GM18499 (cell line): ENCODE results near the gene PLEKHG4.

Experiments
- ATAC-seq: cut with Tn5 transposase; IDR thresholded peaks from one replicate; pipeline ENCODE4 v1.9.1; 2021; ENCODE audit warnings: moderate number of reproducible peaks; ENCODE audit not compliant: insufficient read depth, unreplicated experiment

The PLEKHG4 gene

GRCh38 chr16:67259705-67260104, 19.6 kb upstream of the PLEKHG4 start:
- no peak for ATAC-seq

- no peak for ATAC-seq
These were observed 18.8 kb upstream of the PLEKHG4 start for GRCh38 chr16:67260426-67261063.

- ATAC-seq, result no peak
These were observed 16.1 kb upstream of the PLEKHG4 start for GRCh38 chr16:67263201-67263600.

- no peak for ATAC-seq
These were observed 15.1 kb upstream of the PLEKHG4 start for GRCh38 chr16:67264277-67264676.

- ATAC-seq, result no peak
These were observed 14.5 kb upstream of the PLEKHG4 start for GRCh38 chr16:67264866-67265265.

GRCh38 chr16:67265834-67266233, 13.5 kb upstream of the PLEKHG4 start:
- ATAC-seq, result no peak

GRCh38 chr16:67268136-67268579, 11.2 kb upstream of the PLEKHG4 start:
- no peak for ATAC-seq

GRCh38 chr16:67269766-67270165, 9.6 kb upstream of the PLEKHG4 start:
- ATAC-seq, result no peak

- no peak for ATAC-seq
These were observed 8.4 kb upstream of the PLEKHG4 start for GRCh38 chr16:67270931-67271338.

- ATAC-seq, result no peak
These were observed 7.9 kb upstream of the PLEKHG4 start for GRCh38 chr16:67271446-67271845.

- ATAC-seq, result no peak
These were observed 4.0 kb upstream of the PLEKHG4 start for GRCh38 chr16:67275321-67275720.

GRCh38 chr16:67277294-67277998, 1.9 kb upstream of the PLEKHG4 start:
- no peak for ATAC-seq

- no peak for ATAC-seq
These were observed 1.1 kb upstream of the PLEKHG4 start for GRCh38 chr16:67277999-67278772.

GRCh38 chr16:67278773-67279295, 498 bp upstream of the PLEKHG4 start:
- no peak for ATAC-seq

GRCh38 chr16:67280090-67281015, 1.0 kb downstream of the PLEKHG4 start:
- ATAC-seq, result no peak

- no peak for ATAC-seq
These were observed 2.5 kb downstream of the PLEKHG4 start for GRCh38 chr16:67281536-67282446.

- no peak for ATAC-seq
These were observed 3.1 kb downstream of the PLEKHG4 start for GRCh38 chr16:67282447-67282805.

GRCh38 chr16:67283039-67283825, 3.9 kb downstream of the PLEKHG4 start:
- no peak for ATAC-seq
